Fibroblast of lung (primary cell): ENCODE measurements around the gene SSBP1. TPM values are rescaled to one million over a fixed set of nuclear protein-coding genes. Genes with fewer than 3 reads are reported as not detected.

ENCODE experiments used
- DNase-seq, 2 donors: peaks; one replicate each; pipeline versions ENCODE4 v3.0.0 to v3.0.0-alpha.2; 2010; ENCODE audit warnings: low read depth in 2 of 2
- H2AFZ ChIP-seq: 2 replicates; pipeline ENCODE4 v1.5.1; 2012; ENCODE audit warnings: low read length, control low read depth, inconsistent platforms
- H3K27ac ChIP-seq: 2 replicates; pipeline ENCODE4 v1.5.1; 2011; ENCODE audit warnings: low read length, control low read depth; ENCODE audit not compliant: insufficient read depth
- H3K27me3 ChIP-seq: 2 replicates; pipeline ENCODE4 v1.5.1; 2011; ENCODE audit warnings: mild to moderate bottlenecking, low read length; ENCODE audit not compliant: control insufficient read depth, insufficient read depth
- H3K36me3 ChIP-seq: 2 replicates; pipeline ENCODE4 v1.5.1; 2011; ENCODE audit warnings: low read length; ENCODE audit not compliant: control insufficient read depth, insufficient read depth
- H3K4me1 ChIP-seq: 2 replicates; pipeline ENCODE4 v1.5.1; 2011; ENCODE audit warnings: low read length; ENCODE audit not compliant: control insufficient read depth, insufficient read depth; ENCODE audit errors: extremely low read depth
- H3K4me2 ChIP-seq: 2 replicates; pipeline ENCODE4 v1.5.1; 2011; ENCODE audit warnings: low read length, control low read depth; ENCODE audit not compliant: insufficient read depth; ENCODE audit errors: extremely low read depth
- H3K4me3 ChIP-seq, 4 experiments: fragments of 200-600 bp in 1 of 4; sonication (generic) in 1 of 4; replicated peaks in 1 of 4; 2 replicates each; pipeline ENCODE4 v1.5.1; 2011 to 2016; ENCODE audit warnings: low read length in 4 of 4, low read depth in 3 of 4, mild to moderate bottlenecking in 3 of 4, control low read depth in 2 of 4, inconsistent platforms in 1 of 4, mixed read lengths in 1 of 4; ENCODE audit not compliant: insufficient read depth in 1 of 4; ENCODE audit errors: control extremely low read depth in 1 of 4
- H3K79me2 ChIP-seq: 2 replicates; pipeline ENCODE4 v1.5.1; 2012; ENCODE audit warnings: mild to moderate bottlenecking, low read length, inconsistent platforms; ENCODE audit not compliant: control insufficient read depth, insufficient read depth
- H3K9ac ChIP-seq: 2 replicates; pipeline ENCODE4 v1.5.1; 2011; ENCODE audit warnings: mild to moderate bottlenecking, low read length, control low read depth; ENCODE audit not compliant: insufficient read depth
- H3K9me3 ChIP-seq: 2 replicates; pipeline ENCODE4 v1.5.1; 2012; ENCODE audit warnings: low read depth, low read length; ENCODE audit not compliant: control insufficient read depth, insufficient read depth
- H4K20me1 ChIP-seq: 2 replicates; pipeline ENCODE4 v1.5.1; 2011; ENCODE audit warnings: low read length; ENCODE audit not compliant: control insufficient read depth, insufficient read depth; ENCODE audit errors: extremely low read depth
- EZH2 ChIP-seq: IDR thresholded peaks from 2 replicates; pipeline ENCODE4 v1.5.1; 2012; ENCODE audit warnings: low read length, control low read depth, mild to moderate bottlenecking; ENCODE audit errors: missing control alignments
- polyA plus RNA-seq, 2 donors: library from polyadenylated mRNA; depleted of rRNA in 1 of 2; stranded (reverse) in 1 of 2; unstranded in 1 of 2; fragments of >200 nt; gene quantifications; 2 replicates each; pipeline ENCODE4 v1.2.1, GENCODE V29; 2011 to 2012; ENCODE audit warnings: missing spikeins in 1 of 2
- total RNA-seq: library from RNA; depleted of rRNA; stranded (reverse); fragments of >200 nt; gene quantifications from 2 replicates; pipeline ENCODE4 v1.2.1, GENCODE V29; 2014
- TF ChIP-seq, protein P1 (sequence below), 2 donors: IDR thresholded peaks in 1 of 2; conservative IDR thresholded peaks in 1 of 2; 1 replicate in 1 of 2; 2 replicates in 1 of 2; pipeline ENCODE4 v1.5.1; 2011 to 2012; ENCODE audit warnings: low read length in 2 of 2, control low read depth in 1 of 2, inconsistent platforms in 1 of 2, low read depth in 1 of 2, mild to moderate bottlenecking in 1 of 2

Gene SSBP1
- total and polyA plus RNA-seq, 2 donors (not counting 1 experiment from before 2014, with no cell fraction given) = 119 to 209 TPM

DNA sequence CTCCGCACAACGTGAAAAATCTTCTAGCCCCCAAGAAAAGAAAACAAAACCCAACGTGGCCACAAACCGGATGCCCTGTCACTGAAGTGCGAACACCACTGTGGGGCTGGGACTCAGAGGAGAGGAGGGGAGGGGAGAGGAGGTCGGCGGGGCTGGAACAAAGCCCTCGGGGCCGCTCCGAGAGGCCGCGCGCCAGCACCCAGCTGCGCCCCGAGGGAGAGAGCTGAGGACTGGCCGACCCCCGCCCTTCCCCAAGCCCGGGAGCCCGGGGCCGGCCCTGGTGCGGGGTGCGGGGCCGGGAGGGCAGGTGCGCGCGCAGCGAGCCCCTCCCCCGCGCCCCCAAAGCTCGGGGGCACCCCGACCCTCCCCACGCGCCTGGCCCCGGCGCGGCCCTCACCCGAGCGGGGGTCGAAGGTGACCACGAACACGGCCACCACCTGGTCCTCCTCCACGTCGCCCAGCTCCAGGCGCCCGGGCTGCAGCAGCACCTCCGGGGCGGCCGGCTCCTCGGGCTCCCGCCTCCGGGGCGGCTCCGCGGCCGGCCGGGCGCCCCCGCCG is 36.6 kb upstream of the SSBP1 start:
- peak overlapping the region; percentile 48 for H3K9ac ChIP-seq
- H3K4me2 ChIP-seq = peak overlapping the region; percentile 66
- no peaks in the 10 kb centered on the region for H3K79me2 ChIP-seq
- peak; percentile 13 to 27 for DNase-seq
- H3K27me3 ChIP-seq = no peaks in the 10 kb centered on the region
- H3K4me3 ChIP-seq = peak overlapping the region; percentile 55 to 71 (median 60)
- H2AFZ ChIP-seq = peak overlapping the region; percentile 36
- H4K20me1 ChIP-seq = no peaks in the 10 kb centered on the region
- TF ChIP-seq, protein P1, sequence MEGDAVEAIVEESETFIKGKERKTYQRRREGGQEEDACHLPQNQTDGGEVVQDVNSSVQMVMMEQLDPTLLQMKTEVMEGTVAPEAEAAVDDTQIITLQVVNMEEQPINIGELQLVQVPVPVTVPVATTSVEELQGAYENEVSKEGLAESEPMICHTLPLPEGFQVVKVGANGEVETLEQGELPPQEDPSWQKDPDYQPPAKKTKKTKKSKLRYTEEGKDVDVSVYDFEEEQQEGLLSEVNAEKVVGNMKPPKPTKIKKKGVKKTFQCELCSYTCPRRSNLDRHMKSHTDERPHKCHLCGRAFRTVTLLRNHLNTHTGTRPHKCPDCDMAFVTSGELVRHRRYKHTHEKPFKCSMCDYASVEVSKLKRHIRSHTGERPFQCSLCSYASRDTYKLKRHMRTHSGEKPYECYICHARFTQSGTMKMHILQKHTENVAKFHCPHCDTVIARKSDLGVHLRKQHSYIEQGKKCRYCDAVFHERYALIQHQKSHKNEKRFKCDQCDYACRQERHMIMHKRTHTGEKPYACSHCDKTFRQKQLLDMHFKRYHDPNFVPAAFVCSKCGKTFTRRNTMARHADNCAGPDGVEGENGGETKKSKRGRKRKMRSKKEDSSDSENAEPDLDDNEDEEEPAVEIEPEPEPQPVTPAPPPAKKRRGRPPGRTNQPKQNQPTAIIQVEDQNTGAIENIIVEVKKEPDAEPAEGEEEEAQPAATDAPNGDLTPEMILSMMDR (conservative IDR thresholded peaks at IDR 0.05 in 1 of 2, IDR thresholded peaks at IDR 0.05 in 1 of 2; ENCODE audit: low read depth in 1 of 2, low read length in 2 of 2) = no peak
- TF ChIP-seq EZH2 = no peak
- H3K9me3 ChIP-seq = no peaks in the 10 kb centered on the region
- H3K27ac ChIP-seq = no peak overlapping the region
- no peaks in the 10 kb centered on the region for H3K36me3 ChIP-seq
- H3K4me1 ChIP-seq = no peaks in the 10 kb centered on the region

DNA sequence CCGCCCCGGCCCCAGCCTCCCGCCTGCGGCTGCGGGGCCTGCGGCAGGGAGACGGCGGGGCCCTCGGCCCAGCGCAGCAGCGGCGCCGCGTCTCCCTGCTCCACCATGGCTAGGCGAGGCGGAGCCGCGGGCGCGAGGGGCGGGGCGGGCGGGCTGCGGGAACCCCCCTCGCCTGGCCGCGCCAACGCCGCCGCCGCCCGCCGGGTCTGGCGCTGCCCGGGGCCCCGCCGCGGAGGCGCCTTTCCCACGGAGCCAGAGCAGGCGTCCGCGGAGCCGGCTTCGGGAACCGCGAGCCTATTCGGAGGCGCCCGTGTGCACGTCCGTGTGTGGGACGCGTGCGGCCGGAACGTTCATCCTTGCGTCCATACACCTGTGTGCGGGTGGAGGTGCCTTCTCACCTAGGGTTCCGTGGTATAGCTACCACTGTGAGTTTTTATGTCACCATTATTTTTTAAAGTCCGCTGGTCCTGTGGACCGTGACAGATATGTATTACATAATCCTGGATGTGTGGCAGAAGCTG is 36.1 kb upstream of the SSBP1 start, which contains the start of gene DENND11:
TSS of gene DENND11 (minus strand) at position 120 of the 521 bp plus-strand sequence. CDS start at position 107, 13 bp downstream.
- peak within 1 kb of the TSS; percentile 84 for H2AFZ ChIP-seq
- no peaks in the 10 kb centered on the region for H4K20me1 ChIP-seq
- no peaks in the 10 kb centered on the region for H3K36me3 ChIP-seq
- H3K4me2 ChIP-seq = peak within 1 kb of the TSS; percentile 88
- peak; percentile 18 to 37 for DNase-seq
- H3K9ac ChIP-seq = peak within 1 kb of the TSS; percentile 55
- H3K4me1 ChIP-seq = no peaks in the 10 kb centered on the region
- H3K79me2 ChIP-seq = no peaks in the 10 kb centered on the region
- peak within 1 kb of the TSS; percentile 59 to 78 (median 67) for H3K4me3 ChIP-seq
- H3K9me3 ChIP-seq = no peaks in the 10 kb centered on the region
- no peak within 1 kb of the TSS for H3K27ac ChIP-seq
- TF ChIP-seq, protein P1 (conservative IDR thresholded peaks at IDR 0.05 in 1 of 2, IDR thresholded peaks at IDR 0.05 in 1 of 2; ENCODE audit: low read depth in 1 of 2, low read length in 2 of 2) = no peak
- no peak for TF ChIP-seq EZH2
- H3K27me3 ChIP-seq = no peaks in the 10 kb centered on the region

DNA sequence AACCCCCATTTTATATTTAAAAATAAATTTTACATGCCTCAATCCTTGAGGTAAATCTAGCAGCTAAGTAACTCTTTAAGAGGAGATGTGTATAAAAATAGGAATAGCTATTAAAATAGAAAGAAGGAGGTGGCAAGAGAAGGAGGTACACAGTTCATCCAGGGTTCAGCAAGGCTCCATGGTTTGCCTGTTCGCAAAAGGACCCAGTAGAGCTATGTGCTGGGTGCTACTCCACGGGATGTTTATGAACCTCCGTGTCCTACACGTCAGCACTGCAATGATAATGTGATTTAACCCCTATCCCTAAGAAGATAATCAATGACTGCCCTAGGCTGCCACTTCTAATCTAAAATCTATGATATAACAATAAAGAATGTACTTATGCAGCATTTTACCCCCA is 35.3 kb upstream of the SSBP1 start:
- Histone ChIP-seq H3K9ac (no peak overlapping the region), H3K9me3 (no peaks in the 10 kb centered on the region)

More for the DNA sequence above, 35.3 kb upstream of the SSBP1 start:
- no peaks in the 10 kb centered on the region for H3K4me1 ChIP-seq
- peak overlapping the region in 1 of 4 experiments; percentile 78 for H3K4me3 ChIP-seq
- no peak for TF ChIP-seq EZH2
- TF ChIP-seq, protein P1 (conservative IDR thresholded peaks at IDR 0.05 in 1 of 2, IDR thresholded peaks at IDR 0.05 in 1 of 2; ENCODE audit: low read depth in 1 of 2, low read length in 2 of 2) = no peak
- DNase-seq = no peak
- H3K79me2 ChIP-seq = no peaks in the 10 kb centered on the region
- H2AFZ ChIP-seq = no peak overlapping the region
- H3K27ac ChIP-seq = no peak overlapping the region
- no peaks in the 10 kb centered on the region for H3K27me3 ChIP-seq
- H3K36me3 ChIP-seq = no peaks in the 10 kb centered on the region
- no peaks in the 10 kb centered on the region for H4K20me1 ChIP-seq
- no peak overlapping the region for H3K4me2 ChIP-seq
